GM19324 (cell line): ENCODE data around the gene HTRA1.

Source experiments
- ATAC-seq: cut with Tn5 transposase; IDR thresholded peaks from one replicate; pipeline ENCODE4 v1.9.1; 2021; ENCODE audit warnings: mild to moderate bottlenecking, moderate library complexity; ENCODE audit not compliant: unreplicated experiment, low FRiP score

The HTRA1 gene

DNA sequence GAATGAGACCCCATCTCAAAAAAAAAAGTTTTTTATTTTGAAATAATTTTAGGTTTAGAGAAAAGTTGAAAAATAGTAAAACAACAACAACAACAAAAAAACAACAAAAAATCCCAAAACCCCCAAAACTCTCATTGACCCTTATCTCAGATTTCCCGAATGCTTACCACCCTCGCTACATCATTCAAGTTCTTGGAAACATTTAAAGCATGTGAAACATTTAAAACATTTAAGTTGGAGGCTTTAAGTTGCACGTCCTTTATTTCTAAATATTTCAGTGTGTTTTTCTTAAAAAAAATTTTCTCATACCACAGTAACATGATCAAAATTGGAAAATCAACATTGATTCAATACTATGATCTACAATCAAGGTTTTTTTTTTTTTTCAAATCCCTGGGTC, 7.3 kb upstream of the HTRA1 start:
- ATAC-seq, result no peak

GRCh38 chr10:122454603-122455080, 6.7 kb upstream of the HTRA1 start, which contains the start of gene ARMS2:
TSS of gene ARMS2 (plus strand) at chr10:122454653. CDS start at chr10:122454728, 75 bp downstream.
- ATAC-seq, result no peak

DNA sequence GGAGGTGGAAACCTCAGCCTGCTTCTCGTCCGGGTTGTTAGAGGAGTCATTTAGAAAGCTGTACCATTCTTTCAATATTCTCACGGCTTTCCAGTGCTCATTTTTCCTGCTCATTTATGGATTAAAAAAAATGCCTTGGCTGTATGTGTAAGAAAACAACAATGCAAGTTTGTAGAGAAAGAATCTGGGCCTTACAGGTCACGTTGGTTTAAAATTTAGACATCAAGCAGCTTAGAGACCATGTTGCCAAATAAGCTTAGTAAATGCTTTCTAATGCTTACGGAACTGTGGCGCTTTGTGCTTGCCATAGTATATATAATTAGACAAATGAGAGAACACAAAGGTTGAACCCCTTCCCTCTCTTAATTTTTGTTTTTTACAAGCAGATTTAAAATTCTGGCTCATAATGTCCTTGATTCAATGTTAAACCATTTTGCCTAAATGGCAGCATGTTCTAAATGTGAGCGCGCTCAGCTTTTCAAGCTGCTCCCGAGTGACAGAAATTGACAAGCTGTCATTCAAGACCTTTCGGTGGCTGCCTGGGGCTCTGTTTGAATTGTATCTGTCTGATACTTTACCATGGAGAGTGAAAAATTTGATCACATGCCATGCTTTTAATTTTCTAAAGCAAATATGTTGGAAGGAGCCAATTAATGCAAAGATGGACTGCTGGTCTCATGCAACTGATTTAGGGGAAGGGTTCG, 5.8 kb upstream of the HTRA1 start:
- no peak for ATAC-seq

DNA sequence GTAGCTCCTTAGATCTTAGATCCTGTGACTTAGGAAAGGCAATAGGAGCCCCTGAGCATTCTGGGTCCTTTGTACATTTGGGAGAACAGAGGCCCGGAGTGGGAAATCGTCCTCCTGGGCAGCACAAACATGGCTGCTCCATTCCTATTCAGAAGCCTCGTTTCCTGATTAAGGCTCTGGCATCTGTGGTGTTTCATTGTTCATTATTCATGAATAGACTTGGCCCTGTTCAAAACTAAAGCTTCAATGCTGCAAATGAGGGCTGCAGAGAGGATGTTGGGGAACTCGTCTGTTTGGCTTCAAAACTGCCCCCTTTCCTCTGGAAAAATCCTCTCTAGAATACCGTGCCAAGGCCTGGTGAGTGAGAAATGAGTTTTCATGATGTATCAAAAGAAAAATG, 3.4 kb upstream of the HTRA1 start:
- no peak for ATAC-seq

DNA sequence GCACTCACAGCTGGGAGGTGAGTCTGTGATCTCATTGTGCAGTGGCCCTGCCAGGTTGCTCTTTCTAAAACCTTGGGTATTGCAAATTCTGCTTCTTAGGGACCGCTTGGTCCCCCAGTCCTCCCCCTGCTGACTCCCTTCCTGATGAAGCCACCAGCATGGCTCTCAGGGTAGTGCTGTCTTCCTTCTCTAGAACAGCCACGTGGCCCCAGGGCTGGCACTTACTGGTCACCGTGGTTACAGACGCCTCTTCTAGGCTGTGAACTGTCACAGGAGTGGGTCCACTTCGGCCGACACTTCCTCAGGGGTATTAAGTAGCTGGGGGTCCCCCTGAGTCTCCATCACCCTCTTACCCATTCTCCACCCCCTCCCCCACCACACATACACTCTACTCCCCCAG, 2.7 kb upstream of the HTRA1 start:
- ATAC-seq, result no peak

DNA sequence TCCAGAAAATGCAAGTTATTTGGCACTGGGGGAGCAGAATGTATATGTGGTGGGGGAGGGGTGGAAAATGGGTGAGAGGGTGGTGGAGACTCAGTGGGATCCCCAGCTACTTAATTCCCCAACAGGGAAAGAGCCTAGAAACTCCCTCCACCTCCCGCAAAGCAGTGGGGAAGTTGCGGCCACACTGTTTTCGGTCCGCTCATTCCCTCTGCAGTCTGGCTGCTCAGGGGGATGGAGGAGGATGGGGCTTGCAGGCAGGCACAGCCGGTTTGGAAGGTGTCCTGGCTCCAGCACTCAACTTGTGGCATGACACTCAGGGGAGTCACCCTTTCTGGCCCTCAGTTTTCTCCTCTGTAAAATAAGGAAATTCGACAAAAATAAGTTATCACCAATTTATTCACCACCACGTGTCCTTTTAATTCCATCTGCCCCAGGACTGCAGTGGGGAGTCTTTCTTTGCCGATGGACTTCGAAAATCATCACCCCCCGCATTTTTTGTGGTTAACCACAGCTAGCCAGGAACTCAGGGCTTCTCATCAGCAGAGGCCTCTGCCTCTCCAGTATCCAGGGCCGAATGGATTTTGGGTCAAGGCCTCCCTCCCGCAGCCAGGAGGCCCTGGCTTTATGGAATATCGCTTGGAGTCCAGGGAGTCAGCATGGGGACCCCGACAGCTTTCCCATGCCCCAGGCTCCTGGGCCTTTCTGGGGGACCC, 1.6 kb upstream of the HTRA1 start:
- no peak for ATAC-seq

- no peak for ATAC-seq
Observed at GRCh38 chr10:122460891-122461293, 461 bp upstream of the HTRA1 start.

GRCh38 chr10:122461729-122462532, 578 bp downstream of the HTRA1 start:
- no peak for ATAC-seq

DNA sequence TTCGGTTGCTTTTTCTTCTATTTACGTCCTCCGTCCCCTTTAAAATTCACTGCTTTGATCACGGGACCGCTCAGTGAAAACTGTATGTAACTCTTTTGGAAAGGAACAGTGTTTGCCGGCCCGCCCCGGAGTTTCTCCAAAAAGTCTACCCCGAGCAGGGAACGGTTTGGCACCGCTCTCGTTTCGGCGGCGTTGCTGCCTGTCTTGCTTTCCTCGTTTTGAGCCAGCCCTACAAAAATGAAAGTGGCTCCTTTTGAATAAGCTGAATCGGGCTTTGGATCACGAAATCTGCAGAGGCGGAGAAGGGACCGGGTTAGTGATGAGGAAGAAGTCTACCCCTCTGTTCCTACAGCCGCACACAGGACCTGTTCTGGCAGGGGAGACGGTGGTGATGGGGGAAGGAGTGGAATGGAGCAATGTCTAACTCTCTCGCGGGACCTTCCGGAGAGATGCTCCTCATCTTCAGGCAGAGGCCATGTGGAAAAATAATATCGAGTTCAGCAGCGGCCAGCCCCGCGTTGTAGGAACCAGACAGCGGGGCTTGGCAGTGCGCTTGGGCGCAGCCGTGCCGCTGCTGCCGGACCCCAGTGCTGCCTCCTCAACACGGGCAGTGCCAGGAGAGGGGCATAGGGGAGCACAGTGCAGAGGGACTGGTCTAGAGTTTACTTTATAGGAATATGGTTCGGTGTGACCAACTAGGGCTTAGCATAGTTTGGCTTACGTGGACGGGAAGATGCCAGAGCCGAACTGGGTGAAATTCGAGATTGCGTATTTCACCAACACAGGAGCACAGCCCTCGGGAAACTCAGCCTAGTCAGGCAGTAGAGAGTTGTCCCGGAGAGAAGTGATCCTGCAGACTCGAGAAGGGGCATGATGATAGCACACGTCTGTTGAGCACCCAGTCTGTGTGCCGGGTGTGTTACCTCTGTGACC, 1.4 kb downstream of the HTRA1 start:
- no peak for ATAC-seq

- ATAC-seq, result no peak
Observed at GRCh38 chr10:122463466-122464249, 2.3 kb downstream of the HTRA1 start.

DNA sequence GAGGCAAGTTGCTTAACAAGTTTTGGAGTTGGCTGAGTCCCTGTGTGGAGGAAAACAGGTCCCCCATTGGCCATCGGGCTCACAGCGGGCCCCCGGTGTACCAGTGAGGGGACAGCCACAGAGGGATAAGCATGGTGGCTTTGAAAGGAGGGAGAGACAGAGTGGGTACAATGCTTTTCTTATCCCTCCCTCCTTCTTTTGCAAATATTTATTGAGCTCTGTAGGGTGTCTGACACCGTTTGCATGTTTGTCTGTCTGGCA, 2.8 kb downstream of the HTRA1 start:
- no peak for ATAC-seq

- no peak for ATAC-seq
Observed at GRCh38 chr10:122464586-122464985, 3.2 kb downstream of the HTRA1 start.

DNA sequence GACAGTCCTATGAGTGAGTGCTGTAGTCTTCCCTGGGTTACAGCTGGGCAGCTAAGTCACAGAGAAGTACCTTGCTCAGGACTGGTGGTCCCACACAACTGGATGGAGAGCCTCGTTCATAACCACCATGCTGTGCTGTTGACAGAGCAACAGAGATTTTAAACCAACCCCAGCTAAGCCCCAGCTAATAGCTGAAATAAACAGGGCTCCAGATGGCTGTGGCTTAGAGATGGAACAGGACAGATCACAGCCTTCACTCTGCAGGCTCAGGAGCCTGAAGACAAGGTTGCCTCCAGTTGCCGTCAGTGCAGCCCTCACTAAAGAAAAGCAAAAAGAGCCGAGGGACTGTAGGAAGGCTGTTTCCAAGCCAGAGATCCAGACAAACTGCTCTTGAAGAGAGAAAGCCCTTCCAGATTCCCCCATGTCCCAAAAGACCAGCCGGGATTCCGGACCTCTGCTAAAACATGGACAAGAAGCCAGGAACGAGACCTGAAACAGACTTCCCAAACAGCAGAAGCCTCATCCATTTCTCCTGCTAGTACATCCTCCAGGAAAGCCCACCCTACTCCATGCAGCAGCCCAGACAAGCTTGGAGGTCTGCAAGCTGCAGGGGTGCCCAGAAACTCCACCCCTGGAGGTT, 4.2 kb downstream of the HTRA1 start:
- ATAC-seq, result no peak

- ATAC-seq, result no peak
Observed at GRCh38 chr10:122466951-122467381, 5.6 kb downstream of the HTRA1 start.

- no peak for ATAC-seq
Observed at GRCh38 chr10:122467701-122468100, 6.3 kb downstream of the HTRA1 start.

DNA sequence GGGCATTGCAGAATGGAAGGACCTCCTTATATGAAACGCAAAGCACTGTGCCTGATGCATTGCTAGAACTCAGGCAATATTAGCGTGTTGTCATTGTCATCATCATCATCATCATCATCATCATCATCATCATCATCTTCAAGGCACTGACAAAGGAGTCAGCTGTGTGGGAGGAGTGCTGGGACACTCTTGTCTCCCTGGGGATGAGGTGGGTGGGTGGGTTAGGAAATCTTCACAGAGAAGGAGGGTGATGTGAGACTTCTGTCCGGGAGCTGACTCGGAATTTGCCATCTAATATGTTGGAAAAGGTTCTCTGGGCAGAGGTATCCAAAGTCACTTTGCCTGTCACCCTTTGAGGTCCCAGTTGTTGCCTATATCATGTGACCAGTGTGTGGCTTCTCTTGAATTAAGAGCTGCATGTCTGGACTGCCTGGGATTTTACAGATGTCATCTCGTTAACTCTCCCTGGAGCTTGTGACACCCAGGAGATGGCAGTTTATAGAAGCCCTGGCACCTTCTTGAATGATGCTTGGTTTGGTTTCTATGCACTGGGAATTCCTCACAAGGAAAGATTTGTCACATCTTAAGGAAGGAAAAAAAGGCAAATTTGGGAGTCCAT, 7.1 kb downstream of the HTRA1 start:
- no peak for ATAC-seq

- no peak for ATAC-seq
Observed at GRCh38 chr10:122468926-122469781, 7.8 kb downstream of the HTRA1 start.

- no peak for ATAC-seq
Observed at GRCh38 chr10:122469848-122470247, 8.5 kb downstream of the HTRA1 start.
